Testis (tissue), 2 donors: Measurements from ENCODE around the gene GRID2.

Source experiments
- POLR2A ChIP-seq: fragments of 450-650 bp; IDR thresholded peaks from one replicate; pipeline ENCODE4 v1.6.1; 2017; ENCODE audit warnings: antibody characterized with exemption, mild to moderate bottlenecking, moderate library complexity
- TF ChIP-seq, protein P1 (sequence below), 3 experiments: fragments of 450-650 bp in 2 of 3; fragments of 200-600 bp in 1 of 3; sonication (generic) in 1 of 3; IDR thresholded peaks; one replicate each; pipeline ENCODE4 v1.5.1; 2016 to 2019; ENCODE audit warnings: antibody characterized with exemption in 3 of 3, mild to moderate bottlenecking in 2 of 3, moderate library complexity in 1 of 3

- TF ChIP-seq, protein P1, sequence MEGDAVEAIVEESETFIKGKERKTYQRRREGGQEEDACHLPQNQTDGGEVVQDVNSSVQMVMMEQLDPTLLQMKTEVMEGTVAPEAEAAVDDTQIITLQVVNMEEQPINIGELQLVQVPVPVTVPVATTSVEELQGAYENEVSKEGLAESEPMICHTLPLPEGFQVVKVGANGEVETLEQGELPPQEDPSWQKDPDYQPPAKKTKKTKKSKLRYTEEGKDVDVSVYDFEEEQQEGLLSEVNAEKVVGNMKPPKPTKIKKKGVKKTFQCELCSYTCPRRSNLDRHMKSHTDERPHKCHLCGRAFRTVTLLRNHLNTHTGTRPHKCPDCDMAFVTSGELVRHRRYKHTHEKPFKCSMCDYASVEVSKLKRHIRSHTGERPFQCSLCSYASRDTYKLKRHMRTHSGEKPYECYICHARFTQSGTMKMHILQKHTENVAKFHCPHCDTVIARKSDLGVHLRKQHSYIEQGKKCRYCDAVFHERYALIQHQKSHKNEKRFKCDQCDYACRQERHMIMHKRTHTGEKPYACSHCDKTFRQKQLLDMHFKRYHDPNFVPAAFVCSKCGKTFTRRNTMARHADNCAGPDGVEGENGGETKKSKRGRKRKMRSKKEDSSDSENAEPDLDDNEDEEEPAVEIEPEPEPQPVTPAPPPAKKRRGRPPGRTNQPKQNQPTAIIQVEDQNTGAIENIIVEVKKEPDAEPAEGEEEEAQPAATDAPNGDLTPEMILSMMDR (IDR thresholded peaks at IDR 0.05): no peak
- TF ChIP-seq POLR2A: no peak
These were observed 1023.6 kb downstream of the GRID2 start for GRCh38 chr4:93327346-93327745.
